Stimulated activated CD8-positive, alpha-beta memory T cell treated with anti-CD3 and anti-CD28 coated beads, Interleukin-15, amount 100 ng/mL, for 48 hours (primary cell): ENCODE measurements around the gene TFEB.

ENCODE experiments used
- DNase-seq, 2 donors: peaks; one replicate each; pipeline ENCODE4 v3.0.0-alpha.2; 2020; ENCODE audit warnings: low read depth in 2 of 2

The TFEB gene

GRCh38 chr6:41638935-41639808, 96.2 kb downstream of the TFEB start:
- DNase-seq = no peak

GRCh38 chr6:41638002-41638934, 97.1 kb downstream of the TFEB start, which contains the start of gene MDFI:
Gene MDFI (plus strand): TSS chr6:41638468. CDS start chr6:41638750, 282 bp downstream.
- DNase-seq = no peak

GRCh38 chr6:41637194-41638001, 98.0 kb downstream of the TFEB start:
- no peak for DNase-seq

DNA sequence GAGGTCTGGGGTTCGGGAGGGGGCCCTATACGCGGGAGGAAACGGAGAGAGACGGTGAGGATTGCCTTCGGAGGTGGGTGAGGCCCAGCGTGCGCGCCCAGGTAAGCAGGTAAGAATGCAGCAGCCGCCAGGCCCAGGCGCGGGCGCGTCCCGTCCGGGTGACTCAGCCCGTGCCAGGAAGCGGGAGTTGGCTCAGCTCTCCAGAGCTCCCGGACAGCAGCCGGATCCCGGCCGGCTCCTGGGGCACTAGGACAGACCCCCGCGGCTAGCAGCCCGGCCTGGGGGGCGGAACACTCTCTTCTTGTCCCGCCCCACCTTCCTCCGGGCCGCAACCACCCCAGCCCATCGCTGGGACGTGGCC, 98.6 kb downstream of the TFEB start:
- DNase-seq = no peak

DNA sequence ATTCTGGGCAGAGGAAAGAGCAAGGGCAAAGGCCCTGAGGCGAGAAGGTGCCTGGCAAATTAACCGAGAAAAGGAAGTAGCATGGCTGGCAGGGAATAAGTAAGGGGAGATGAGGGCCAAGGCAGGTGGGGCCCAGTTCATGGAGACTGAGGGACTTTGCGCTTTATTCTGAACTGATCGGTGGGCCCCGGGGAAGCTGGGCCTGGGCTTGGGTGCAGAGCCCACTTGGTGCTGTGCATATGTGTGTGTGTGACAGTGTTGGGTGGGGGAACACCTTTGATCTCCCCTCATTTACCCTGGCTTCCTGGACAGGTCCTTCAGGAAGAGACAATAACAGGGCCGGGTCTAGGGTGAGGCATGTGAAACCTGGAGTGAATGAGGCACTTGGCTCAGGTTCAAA, 100.0 kb downstream of the TFEB start:
- DNase-seq = no peak

GRCh38 chr6:41634657-41635056, 100.8 kb downstream of the TFEB start:
- no peak for DNase-seq
